Measurements from ENCODE around the gene CCDC15.

The CCDC15 gene

DNA sequence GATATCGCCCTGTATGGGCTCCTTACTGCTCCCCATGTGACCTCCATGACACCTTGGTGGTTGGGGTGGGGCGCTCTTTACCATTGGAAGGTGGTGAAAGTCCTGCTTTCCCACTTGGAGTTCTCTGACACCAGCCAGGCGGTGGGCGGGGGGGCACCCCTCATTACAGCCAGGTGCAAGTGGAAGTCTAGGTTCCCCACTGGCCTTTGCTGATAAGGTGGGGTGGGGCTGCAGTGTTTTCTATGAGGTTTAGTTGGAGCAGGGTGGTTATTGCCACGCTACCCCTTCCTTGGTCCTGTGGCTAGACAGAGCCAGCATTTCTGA is 103.7 kb downstream of the CCDC15 start:
- H3K27ac ChIP-seq = no peak overlapping the region
- no peak for DNase-seq (ENCODE audit: low spot score)
- TF ChIP-seq, protein P1, sequence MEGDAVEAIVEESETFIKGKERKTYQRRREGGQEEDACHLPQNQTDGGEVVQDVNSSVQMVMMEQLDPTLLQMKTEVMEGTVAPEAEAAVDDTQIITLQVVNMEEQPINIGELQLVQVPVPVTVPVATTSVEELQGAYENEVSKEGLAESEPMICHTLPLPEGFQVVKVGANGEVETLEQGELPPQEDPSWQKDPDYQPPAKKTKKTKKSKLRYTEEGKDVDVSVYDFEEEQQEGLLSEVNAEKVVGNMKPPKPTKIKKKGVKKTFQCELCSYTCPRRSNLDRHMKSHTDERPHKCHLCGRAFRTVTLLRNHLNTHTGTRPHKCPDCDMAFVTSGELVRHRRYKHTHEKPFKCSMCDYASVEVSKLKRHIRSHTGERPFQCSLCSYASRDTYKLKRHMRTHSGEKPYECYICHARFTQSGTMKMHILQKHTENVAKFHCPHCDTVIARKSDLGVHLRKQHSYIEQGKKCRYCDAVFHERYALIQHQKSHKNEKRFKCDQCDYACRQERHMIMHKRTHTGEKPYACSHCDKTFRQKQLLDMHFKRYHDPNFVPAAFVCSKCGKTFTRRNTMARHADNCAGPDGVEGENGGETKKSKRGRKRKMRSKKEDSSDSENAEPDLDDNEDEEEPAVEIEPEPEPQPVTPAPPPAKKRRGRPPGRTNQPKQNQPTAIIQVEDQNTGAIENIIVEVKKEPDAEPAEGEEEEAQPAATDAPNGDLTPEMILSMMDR (IDR thresholded peaks at IDR 0.05) = no peak
- H3K4me3 ChIP-seq = no peak overlapping the region

DNA sequence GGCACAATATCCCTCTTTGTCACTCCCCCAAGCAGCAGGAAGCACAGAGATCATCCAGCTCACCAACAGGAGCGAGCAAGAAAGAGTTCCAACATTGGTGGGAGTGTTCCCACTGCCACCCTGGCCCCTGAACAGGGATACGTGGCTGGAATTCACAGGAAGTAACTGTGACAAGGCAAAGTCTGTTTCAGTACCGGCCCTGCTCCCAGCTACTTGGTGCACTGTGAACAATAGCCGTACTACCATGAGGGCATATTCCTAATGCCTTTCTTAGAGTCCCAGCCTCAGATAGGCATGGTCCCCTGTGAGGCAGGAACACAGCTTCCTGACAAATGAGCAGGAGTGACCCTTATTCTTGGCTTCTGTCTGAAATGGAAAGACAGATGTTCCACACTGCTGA is 107.3 kb downstream of the CCDC15 start:
- no peak for DNase-seq (ENCODE audit: low spot score)
- Histone ChIP-seq H3K4me3 (no peak overlapping the region), H3K27ac (no peak overlapping the region)
- TF ChIP-seq, protein P1 (IDR thresholded peaks at IDR 0.05) = no peak

DNA sequence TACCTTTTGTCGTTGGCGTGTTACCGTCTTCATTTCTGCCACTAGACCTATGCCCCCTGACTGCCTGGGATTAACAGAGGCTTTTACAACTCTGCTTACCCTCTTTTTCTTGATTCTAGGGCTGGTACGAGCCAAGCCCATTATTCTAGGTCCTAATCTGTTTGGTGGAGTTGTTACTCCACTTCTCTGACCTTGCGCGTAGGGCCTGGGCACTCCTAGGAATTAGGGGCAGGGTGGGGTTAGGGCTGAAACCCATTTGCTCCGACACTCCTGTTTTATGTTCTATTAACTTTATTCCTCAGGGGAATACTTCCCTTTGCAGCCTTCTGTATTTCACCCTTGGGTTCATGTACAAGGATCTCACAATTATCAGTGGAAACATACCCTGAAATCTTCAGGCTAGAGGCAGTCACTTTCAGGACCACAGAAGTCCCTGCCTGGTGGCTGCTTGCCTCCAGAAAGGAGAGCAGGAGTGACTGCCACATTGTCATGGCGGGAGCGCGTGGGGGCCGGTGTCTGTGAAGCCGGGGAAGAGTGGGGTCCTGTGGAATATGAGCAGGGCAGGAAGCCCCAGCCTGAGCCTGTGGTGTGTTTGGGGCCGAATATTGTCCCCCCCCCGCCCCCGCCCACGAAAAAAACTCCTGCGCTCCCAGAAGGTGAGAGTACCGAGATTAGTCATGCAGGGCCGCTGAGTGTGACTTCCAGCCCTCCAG is 108.4 kb downstream of the CCDC15 start:
- DNase-seq (ENCODE audit: low spot score) = no peak

DNA sequence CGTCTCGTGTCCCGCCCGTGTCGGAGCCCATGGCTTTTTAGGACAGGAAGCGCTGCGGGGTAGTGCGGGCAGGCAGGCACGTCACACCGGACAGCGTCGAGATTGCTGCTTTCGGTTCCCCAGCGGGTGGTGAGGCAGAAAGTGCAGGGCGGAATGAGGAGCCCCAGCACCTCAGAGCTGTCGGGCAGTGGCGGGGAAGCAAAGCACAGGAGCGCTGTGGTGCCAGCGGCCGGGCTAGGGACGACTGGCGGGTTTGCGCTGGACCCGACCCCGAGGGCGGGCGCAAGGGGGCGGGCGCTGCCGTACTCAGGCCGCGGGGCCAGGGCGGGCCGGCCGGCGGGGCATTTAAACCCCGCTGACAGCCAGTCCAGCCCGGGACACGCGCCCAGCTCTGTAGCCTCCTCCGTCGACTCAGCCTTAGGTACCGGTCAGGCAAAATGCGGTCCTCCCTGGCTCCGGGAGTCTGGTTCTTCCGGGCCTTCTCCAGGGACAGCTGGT is 109.0 kb downstream of the CCDC15 start, which contains the start of gene SLC37A2:
Gene SLC37A2 (plus strand): TSS at position 375 of the 498 bp plus-strand sequence. CDS start 63 bp downstream, at position 438.
- H3K4me3 ChIP-seq = peak within 1 kb of the TSS; percentile 83
- TF ChIP-seq, protein P1 (IDR thresholded peaks at IDR 0.05) = no peak
- H3K27ac ChIP-seq = peak within 1 kb of the TSS; percentile 39 to 80
- peak; percentile 81 for DNase-seq (ENCODE audit: low spot score)

More for the DNA sequence above, 108.4 kb downstream of the CCDC15 start:
- peak overlapping the region; percentile 39 to 80 for H3K27ac ChIP-seq
- TF ChIP-seq, protein P1 (IDR thresholded peaks at IDR 0.05) = no peak
- peak overlapping the region; percentile 83 for H3K4me3 ChIP-seq

DNA sequence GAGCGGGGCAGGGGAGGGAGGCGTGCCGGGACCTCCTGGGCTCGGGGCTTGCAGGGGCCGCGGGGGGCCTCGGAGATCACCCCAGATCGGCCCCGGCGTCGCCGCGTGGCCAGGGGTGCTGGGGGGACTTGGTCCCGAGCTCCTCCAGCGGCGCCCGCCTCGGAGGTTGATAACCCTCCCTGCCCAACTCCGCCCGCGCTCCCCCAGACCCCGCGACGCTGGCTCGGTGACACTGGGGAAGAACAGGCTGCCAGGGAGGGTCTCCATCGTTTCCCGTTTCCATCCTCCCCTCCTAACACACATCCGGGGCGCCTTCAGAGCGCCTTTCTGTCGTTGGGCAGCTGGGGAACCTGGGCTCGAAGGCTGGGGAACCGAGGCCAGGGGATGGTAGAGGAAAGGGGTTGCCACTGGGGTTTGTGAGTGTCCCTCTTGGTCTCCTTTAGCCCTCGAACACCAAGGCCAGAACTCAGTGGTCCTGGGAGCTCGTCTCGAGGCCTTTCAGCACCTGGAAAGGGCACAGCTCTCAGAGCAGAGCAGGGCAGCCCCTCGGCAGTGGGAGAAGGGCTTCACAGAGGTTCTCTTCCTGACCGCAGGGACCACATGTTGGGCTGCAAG is 109.5 kb downstream of the CCDC15 start:
- H3K4me3 ChIP-seq = peak overlapping the region; percentile 83
- peak; percentile 73 for DNase-seq (ENCODE audit: low spot score)
- TF ChIP-seq, protein P1 (IDR thresholded peaks at IDR 0.05) = no peak
- peak overlapping the region; percentile 39 to 80 for H3K27ac ChIP-seq

DNA sequence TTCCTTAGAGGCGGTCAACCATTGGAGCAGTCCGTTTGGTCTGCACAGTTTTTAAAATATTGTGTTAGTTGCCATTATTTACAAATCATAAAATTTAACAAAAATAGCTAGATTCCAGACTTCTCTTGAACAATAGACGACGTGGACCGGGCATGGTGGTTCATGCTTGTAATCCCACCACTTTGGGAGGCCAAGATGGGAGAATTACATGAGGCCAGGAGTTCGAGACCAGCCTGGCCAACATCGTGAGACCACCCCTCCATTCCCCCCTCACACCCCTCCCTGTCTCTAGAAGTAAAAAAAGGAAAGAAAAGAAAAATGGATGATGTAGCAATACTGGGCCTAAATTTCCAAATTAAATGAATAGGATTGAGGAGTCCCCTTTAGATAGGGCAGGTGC is 110.1 kb downstream of the CCDC15 start:
- TF ChIP-seq, protein P1 (IDR thresholded peaks at IDR 0.05) = no peak
- H3K4me3 ChIP-seq = peak overlapping the region; percentile 83
- peak overlapping the region in 1 of 2 donors; percentile 80 for H3K27ac ChIP-seq
- DNase-seq (ENCODE audit: low spot score) = no peak

DNA sequence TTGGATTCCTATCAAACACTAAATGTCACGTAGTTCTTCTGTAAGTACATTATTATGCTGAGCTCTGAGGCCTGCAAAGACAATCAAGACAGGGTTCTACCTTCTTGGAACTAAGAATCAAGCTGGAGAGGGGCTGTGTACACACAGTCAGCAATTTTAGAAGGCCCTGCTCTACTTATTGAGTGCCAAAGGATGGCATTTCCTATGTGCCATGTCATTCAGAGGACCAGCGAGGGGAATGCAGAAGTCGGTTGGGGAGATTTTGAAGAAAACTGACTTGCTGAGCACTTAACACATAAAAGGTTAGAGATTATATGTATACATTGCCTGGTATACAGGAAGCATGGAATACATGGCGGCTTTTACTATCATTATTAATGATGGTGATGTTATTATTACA is 114.4 kb downstream of the CCDC15 start:
- TF ChIP-seq, protein P1 (IDR thresholded peaks at IDR 0.05) = no peak

More for the DNA sequence above, 114.4 kb downstream of the CCDC15 start:
- Histone ChIP-seq H3K4me3 (no peak overlapping the region), H3K27ac (no peak overlapping the region)
- no peak for DNase-seq (ENCODE audit: low spot score)
